OCI-LY7 (cell line): ENCODE measurements around the gene AMOTL2. TPM values are rescaled to one million over a fixed set of nuclear protein-coding genes. Genes with fewer than 3 reads are reported as not detected.
A peak's percentile ranks its signal among the peaks of the same experiment; 100 is the strongest.

Experiments
- BruUV-seq: library from RNA; stranded (reverse); fragments of 400-500 nt; replicated peaks from 2 replicates; lab custom pipeline; 2021; lab: Mats Ljungman, UMichigan
- CTCF ChIA-PET: fragments of 300-600 bp; sonication (Branson Sonifier 250); formaldehyde crosslinking; loops from one replicate; lab custom pipeline; 2022; ENCODE audit warnings: antibody characterized with exemption; ENCODE audit not compliant: unreplicated experiment; lab: Charles Lee
- POLR2A ChIA-PET: fragments of 300-600 bp; sonication (Branson Sonifier 250); formaldehyde crosslinking; loops from one replicate; lab custom pipeline; 2022; ENCODE audit warnings: antibody characterized with exemption; lab: Charles Lee
- DNase-seq: peaks from one replicate; pipeline ENCODE4 v3.0.0-alpha.2; 2015; ENCODE audit warnings: low spot score
- H2AFZ ChIP-seq: fragments of 200-600 bp; sonication (generic), shearing (Covaris generic); 2 replicates; pipeline ENCODE4 v1.6.1; 2014; ENCODE audit warnings: mild to moderate bottlenecking, antibody characterized with exemption, low read length, moderate library complexity
- H3K27ac ChIP-seq: fragments of 200-600 bp; sonication (generic); 2 replicates; pipeline ENCODE4 v1.5.1; 2014; ENCODE audit warnings: mixed run types, low read depth, mild to moderate bottlenecking, moderate library complexity, low read length, inconsistent platforms; ENCODE audit not compliant: poor library complexity, severe bottlenecking
- H3K36me3 ChIP-seq: fragments of 200-600 bp; sonication (generic); 2 replicates; pipeline ENCODE4 v1.6.1; 2014; ENCODE audit warnings: mild to moderate bottlenecking, antibody characterized with exemption, low read length, moderate library complexity, mixed read lengths; ENCODE audit not compliant: insufficient read depth
- H3K4me1 ChIP-seq: fragments of 200-600 bp; sonication (generic); 2 replicates; pipeline ENCODE4 v1.5.1; 2014; ENCODE audit warnings: mild to moderate bottlenecking, low read length; ENCODE audit not compliant: insufficient read depth, poor library complexity, severe bottlenecking
- H3K4me2 ChIP-seq: fragments of 200-600 bp; sonication (generic); 2 replicates; pipeline ENCODE4 v1.6.1; 2014; ENCODE audit warnings: mild to moderate bottlenecking, low read length
- H3K4me3 ChIP-seq: fragments of 200-600 bp; sonication (generic); 2 replicates; pipeline ENCODE4 v1.5.1; 2014; ENCODE audit warnings: mild to moderate bottlenecking, low read depth, low read length; ENCODE audit not compliant: poor library complexity, severe bottlenecking
- H3K79me2 ChIP-seq: fragments of 200-600 bp; sonication (generic); 2 replicates; pipeline ENCODE4 v1.6.1; 2016; ENCODE audit warnings: low read depth, mild to moderate bottlenecking, low read length, moderate library complexity, mixed read lengths; ENCODE audit not compliant: insufficient read depth
- H3K9me2 ChIP-seq: fragments of 200-600 bp; sonication (generic); 2 replicates; pipeline ENCODE4 v1.6.1; 2016; ENCODE audit warnings: mild to moderate bottlenecking, low read length, mixed read lengths; ENCODE audit not compliant: insufficient read depth
- H3K9me3 ChIP-seq: fragments of 200-600 bp; sonication (generic); 2 replicates; pipeline ENCODE4 v1.6.1; 2014; ENCODE audit warnings: mild to moderate bottlenecking, mixed run types, low read length, mixed read lengths
- H4K20me1 ChIP-seq: fragments of 200-600 bp; sonication (generic); 2 replicates; pipeline ENCODE4 v1.6.1; 2014; ENCODE audit warnings: mild to moderate bottlenecking, antibody characterized with exemption, low read length, moderate library complexity, mixed read lengths; ENCODE audit not compliant: insufficient read depth
- CTCF ChIP-seq: fragments of 200-600 bp; sonication (generic); conservative IDR thresholded peaks from 2 replicates; pipeline ENCODE4 v1.5.1; 2014; ENCODE audit warnings: mild to moderate bottlenecking, antibody characterized with exemption, low read length, moderate library complexity, mixed read lengths
- EZH2phosphoT487 ChIP-seq: fragments of 200-600 bp; sonication (generic); IDR thresholded peaks from 2 replicates; pipeline ENCODE4 v1.6.1; 2018; ENCODE audit warnings: low read depth, borderline replicate concordance, mild to moderate bottlenecking, mixed run types, antibody characterized with exemption, low read length, moderate library complexity, mixed read lengths
- intact Hi-C: fragments of 100-400 bp; cut with micrococcal nuclease; formaldehyde crosslinking; loops from one replicate; pipeline ENCODE4 v1.10.0; 2022; ENCODE audit not compliant: unreplicated experiment
- total RNA-seq, 2 experiments: library from RNA; depleted of rRNA in 1 of 2; stranded (reverse); fragments of >200 nt in 1 of 2; shearing (Covaris generic) in 1 of 2; gene quantifications; 2 replicates each; pipeline ENCODE4 v1.2.3, GENCODE V29; 2014 to 2022

The AMOTL2 gene
- total RNA-seq, 2 experiments from 2014 or later = not detected

DNA sequence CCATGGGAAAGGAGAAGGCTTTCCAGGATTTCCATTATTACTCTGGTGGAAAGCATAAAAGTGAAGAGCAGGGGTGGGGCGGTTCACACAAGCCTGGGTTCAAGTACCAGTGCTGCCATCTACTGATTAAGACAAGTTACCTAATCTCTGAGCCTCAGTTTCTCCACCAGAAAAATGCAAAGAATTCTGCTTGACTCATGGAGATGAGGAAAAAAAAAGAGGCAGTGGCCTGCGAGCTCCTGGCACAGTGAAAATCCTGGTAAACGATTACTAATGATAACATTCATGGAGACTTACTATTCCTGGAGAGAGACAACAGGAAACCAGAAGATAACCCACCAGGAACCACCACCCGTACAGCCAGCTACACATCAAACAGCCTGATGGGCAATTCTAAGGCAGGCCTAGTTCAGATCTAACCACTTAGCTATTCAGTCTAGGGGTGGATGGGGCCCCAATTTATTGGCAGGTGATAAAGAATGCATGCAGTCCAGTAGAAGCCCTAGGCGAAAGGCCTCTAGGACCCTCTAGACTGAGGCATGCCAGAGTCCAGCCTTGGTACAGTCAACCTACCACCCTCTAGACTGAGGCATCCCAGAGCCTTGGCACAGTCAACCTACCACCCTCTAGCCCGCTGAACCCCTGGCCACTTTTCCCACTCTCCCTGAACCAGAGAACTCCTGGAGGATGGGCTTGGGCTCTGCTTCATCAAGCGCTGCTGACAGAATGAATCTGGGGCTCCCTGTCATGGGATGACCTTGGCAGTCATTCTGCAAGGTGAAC lies 2.5 kb downstream of the AMOTL2 start:
- intact Hi-C loops = no loop called here
- POLR2A ChIA-PET = no interaction called here

DNA sequence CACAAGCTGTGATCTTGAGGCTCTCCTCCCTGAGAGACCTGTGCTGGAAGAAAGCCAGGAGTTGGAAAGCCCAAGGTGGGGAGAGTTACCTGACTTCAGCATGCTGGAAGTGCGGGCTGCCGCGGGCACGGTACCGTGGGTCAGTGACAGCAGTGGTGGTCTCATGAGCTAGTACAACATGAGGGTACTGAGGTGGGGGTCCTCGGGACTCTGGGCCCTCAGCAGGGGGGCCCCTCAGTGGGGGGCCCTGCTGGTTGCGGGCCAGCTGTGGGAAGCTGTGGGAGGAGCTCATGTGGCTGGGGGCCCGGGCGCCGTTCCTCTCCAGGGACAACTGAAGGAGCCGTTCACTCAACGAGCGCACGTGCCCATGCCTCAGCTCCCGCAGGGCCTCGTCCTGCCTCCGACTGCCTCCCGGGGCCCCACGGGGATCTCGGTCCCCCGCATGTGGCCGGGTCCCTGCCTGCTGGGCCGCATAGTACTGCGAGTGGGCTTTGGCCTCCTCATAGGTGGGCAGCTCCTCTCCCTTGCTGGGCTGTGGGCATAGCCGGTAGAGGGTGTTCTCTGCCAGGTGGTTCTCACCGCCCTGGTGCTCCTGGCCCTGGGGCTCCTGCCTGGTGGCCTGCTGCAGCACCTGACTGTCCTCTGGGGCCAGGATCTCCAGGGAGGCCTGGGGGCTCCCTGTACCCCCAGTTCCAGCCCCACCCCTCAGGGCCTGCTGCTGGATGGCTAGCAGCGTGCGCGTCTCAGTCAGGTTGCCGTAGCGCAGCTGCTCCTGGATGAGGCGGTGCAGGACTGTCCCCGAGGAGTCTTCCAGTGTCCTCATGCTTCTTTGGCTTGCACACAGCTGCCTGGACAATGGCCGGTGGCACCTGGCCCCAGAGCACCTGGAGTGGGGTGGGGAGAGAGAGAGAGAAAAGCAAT lies 3.4 kb downstream of the AMOTL2 start:
- Histone ChIP-seq H3K4me1 (no peaks in the 10 kb centered on the region), H3K27ac (no peak overlapping the region), H3K9me2 (no peaks in the 10 kb centered on the region), H3K9me3 (no peaks in the 10 kb centered on the region), H4K20me1 (no peaks in the 10 kb centered on the region), H3K4me2 (no peak overlapping the region), H3K4me3 (no peak overlapping the region), H2AFZ (no peak overlapping the region), H3K36me3 (no peaks in the 10 kb centered on the region), H3K79me2 (no peaks in the 10 kb centered on the region)
- DNase-seq = no peak
- ChIA-PET POLR2A (no interaction called here), CTCF (no interaction called here)
- no peak for TF ChIP-seq EZH2phosphoT487
- TF ChIP-seq CTCF = no peak
- intact Hi-C loops = no loop called here
- BruUV-seq = no TSS peak

More for the DNA sequence above, 2.5 kb downstream of the AMOTL2 start:
- Histone ChIP-seq H3K79me2 (no peaks in the 10 kb centered on the region), H3K4me3 (no peak overlapping the region), H2AFZ (no peak overlapping the region), H3K27ac (no peak overlapping the region), H3K9me3 (no peaks in the 10 kb centered on the region), H3K9me2 (no peaks in the 10 kb centered on the region), H3K36me3 (no peaks in the 10 kb centered on the region), H3K4me2 (no peak overlapping the region), H3K4me1 (no peaks in the 10 kb centered on the region), H4K20me1 (no peaks in the 10 kb centered on the region)
- CTCF ChIA-PET = no interaction called here
- TF ChIP-seq EZH2phosphoT487 (no peak), CTCF (peak; percentile 46; the same call in 1 of the 2 replicates)
- BruUV-seq = no TSS peak
- no peak for DNase-seq
